ENCODE measurements around the gene NRXN3. TPM values are rescaled to one million over a fixed set of nuclear protein-coding genes. Genes with fewer than 3 reads are reported as not detected.

Gene NRXN3
- total and polyA plus RNA-seq, 7 donors = 0.06 to 0.74 (median 0.15) TPM

DNA sequence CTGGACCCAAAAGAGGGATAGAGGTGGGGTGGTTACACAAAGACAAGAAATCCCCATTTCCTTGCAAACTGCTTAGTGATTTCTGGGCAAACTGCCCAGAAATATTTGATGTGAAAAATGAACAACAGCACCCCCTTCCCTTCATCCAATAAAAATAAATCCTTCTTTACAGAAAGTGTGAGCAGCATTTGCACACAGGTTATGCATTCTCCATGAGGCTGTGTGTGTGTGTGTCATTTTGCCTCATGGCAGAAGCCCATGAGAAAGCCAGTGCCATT, 17.2 kb upstream of the NRXN3 start:
- Histone ChIP-seq H3K4me1 (no peaks in the 10 kb centered on the region), H3K9me3 (no peaks in the 10 kb centered on the region), H3K36me3 (ENCODE audit: insufficient read depth in 1 of 2, low read depth in 1 of 2) (no peaks in the 10 kb centered on the region), H3K4me3 (no peak overlapping the region), H3K27ac (no peak overlapping the region), H3K27me3 (ENCODE audit: insufficient read depth in 3 of 3, low read length in 2 of 3) (no peaks in the 10 kb centered on the region)
- ATAC-seq (no peak), DNase-seq (no peak)
- intact Hi-C loops (cut with DNase I) = no loop called here
- TF ChIP-seq CTCF (IDR thresholded peaks at IDR 0.05) = no peak

GRCh38 chr14:78154827-78155226, 15.3 kb upstream of the NRXN3 start:
- ATAC-seq (no peak), DNase-seq (no peak)
- WGBS, 3 donors = 56 to 76% (median 58%) methylated on average over 2 of the region's 2 CpGs
- no peaks in the 10 kb centered on the region for H3K9me3 ChIP-seq
- H3K4me3 ChIP-seq = no peak overlapping the region
- intact Hi-C loops (cut with DNase I) = no loop called here
- H3K4me1 ChIP-seq = no peaks in the 10 kb centered on the region
- no peak overlapping the region for H3K27ac ChIP-seq
- no peaks in the 10 kb centered on the region for H3K36me3 ChIP-seq (ENCODE audit: insufficient read depth in 1 of 2, low read depth in 1 of 2)
- no peak for TF ChIP-seq CTCF (IDR thresholded peaks at IDR 0.05)
- H3K27me3 ChIP-seq (ENCODE audit: insufficient read depth in 3 of 3, low read length in 2 of 3) = no peaks in the 10 kb centered on the region

DNA sequence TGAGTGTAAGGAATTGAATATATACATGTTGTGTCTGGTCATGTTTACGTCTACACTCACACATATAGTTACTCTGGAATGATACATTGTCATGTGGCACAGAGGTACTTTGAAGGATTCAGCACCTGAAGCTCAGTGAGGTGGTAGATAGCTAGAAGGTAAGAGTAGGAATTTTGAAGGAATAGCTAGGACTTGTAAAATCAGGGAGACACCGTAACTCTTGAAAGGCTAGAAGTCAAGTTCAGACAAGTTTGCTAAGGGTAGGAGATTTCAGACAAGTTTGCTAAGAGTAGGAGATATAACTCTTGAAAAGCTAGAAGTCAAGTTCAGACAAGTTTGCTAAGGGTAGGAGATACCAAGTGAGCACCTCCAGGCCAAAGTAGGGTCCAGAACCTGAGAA, 14.0 kb upstream of the NRXN3 start:
- H3K36me3 ChIP-seq (ENCODE audit: insufficient read depth in 1 of 2, low read depth in 1 of 2) = no peaks in the 10 kb centered on the region
- no peaks in the 10 kb centered on the region for H3K4me1 ChIP-seq
- no peaks in the 10 kb centered on the region for H3K9me3 ChIP-seq
- DNase-seq = no peak
- H3K27ac ChIP-seq = no peak overlapping the region
- TF ChIP-seq CTCF (IDR thresholded peaks at IDR 0.05) = no peak
- WGBS, 3 donors = 90 to 91% (median 90%) methylated on average over 2 of the region's 2 CpGs
- H3K4me3 ChIP-seq = no peak overlapping the region
- H3K27me3 ChIP-seq (ENCODE audit: insufficient read depth in 3 of 3, low read length in 2 of 3) = peaks cover 0 to 5% (median 0%) of the 10 kb centered on the region in 3 donors
- ATAC-seq = no peak
- intact Hi-C loops (cut with DNase I) = no loop called here

GRCh38 chr14:78157494-78158437, 12.4 kb upstream of the NRXN3 start:
- intact Hi-C loops (cut with DNase I) = no loop called here
- no peak overlapping the region for H3K4me3 ChIP-seq
- H3K36me3 ChIP-seq (ENCODE audit: insufficient read depth in 1 of 2, low read depth in 1 of 2) = no peaks in the 10 kb centered on the region
- H3K27me3 ChIP-seq (ENCODE audit: insufficient read depth in 3 of 3, low read length in 2 of 3) = peaks cover 0 to 10% (median 2%) of the 10 kb centered on the region in 3 donors
- no peak overlapping the region for H3K27ac ChIP-seq
- 40 to 42% (median 41%) methylated on average over 15 of the region's 15 CpGs for WGBS, 3 donors
- no peak for DNase-seq
- TF ChIP-seq CTCF (IDR thresholded peaks at IDR 0.05) = no peak
- no peak for ATAC-seq
- H3K4me1 ChIP-seq = no peaks in the 10 kb centered on the region
- no peaks in the 10 kb centered on the region for H3K9me3 ChIP-seq

DNA sequence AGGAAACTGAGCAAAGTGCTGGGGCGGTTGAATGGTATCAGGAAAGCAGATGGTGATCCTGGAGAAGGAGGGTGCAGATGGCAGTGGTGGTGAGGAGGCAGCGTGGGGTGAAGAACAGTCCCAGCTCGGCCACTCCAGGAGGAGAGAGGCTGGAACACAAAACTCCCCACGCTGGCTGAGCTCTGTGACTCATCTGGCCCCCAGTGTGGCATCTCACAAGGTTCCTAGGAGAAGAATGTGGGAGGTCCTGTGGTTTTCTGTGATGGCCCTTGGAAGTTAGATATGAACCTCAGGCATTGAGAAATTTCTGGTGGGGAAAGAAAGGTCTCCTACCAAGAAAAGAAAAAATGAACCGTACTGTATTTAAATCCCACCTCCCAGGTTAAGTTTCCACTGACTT, 8.0 kb upstream of the NRXN3 start:
- no peak overlapping the region for H3K27ac ChIP-seq
- no peak overlapping the region for H3K4me3 ChIP-seq
- ATAC-seq (no peak), DNase-seq (no peak)
- H3K9me3 ChIP-seq = no peaks in the 10 kb centered on the region
- H3K4me1 ChIP-seq = no peaks in the 10 kb centered on the region
- TF ChIP-seq CTCF (IDR thresholded peaks at IDR 0.05) = no peak
- intact Hi-C loops (cut with DNase I) = loop anchor here in 1 of 2 donors (2.0 kb wide), 1 partner anchor 51 kb away; no protein-coding TSS in a partner anchor
- no peaks in the 10 kb centered on the region for H3K36me3 ChIP-seq (ENCODE audit: insufficient read depth in 1 of 2, low read depth in 1 of 2)
- peaks cover 0 to 13% (median 8%) of the 10 kb centered on the region in 3 donors for H3K27me3 ChIP-seq (ENCODE audit: insufficient read depth in 3 of 3, low read length in 2 of 3)
- 62 to 74% (median 67%) methylated on average over 5 of the region's 5 CpGs for WGBS, 3 donors

Data from psoas muscle (tissue), 8 donors.